CD14-positive monocyte (primary cell): ENCODE data around the gene COQ8A. TPM values are rescaled to one million over a fixed set of nuclear protein-coding genes. Genes with fewer than 3 reads are reported as not detected.

Experiments used
- DNase-seq, 3 donors: peaks; one replicate each; pipeline ENCODE4 v3.0.0-alpha.2; 2011 to 2022
- H2AFZ ChIP-seq: 2 replicates; pipeline ENCODE4 v1.6.0; 2012; ENCODE audit warnings: mild to moderate bottlenecking, low read depth, low read length, inconsistent platforms; ENCODE audit not compliant: insufficient read depth, poor library complexity, severe bottlenecking
- H3K27ac ChIP-seq, 2 donors: 1 replicate in 1 of 2; 2 replicates in 1 of 2; pipeline ENCODE4 v1.5.1; 2012 to 2013; ENCODE audit warnings: low read length in 2 of 2, control low read depth in 1 of 2, inconsistent platforms in 1 of 2, low read depth in 1 of 2, mild to moderate bottlenecking in 1 of 2
- H3K27me3 ChIP-seq, 2 donors: one replicate each; pipeline versions ENCODE4 v1.6.0 to v1.6.1; 2011 to 2013; ENCODE audit warnings: low read length in 2 of 2; ENCODE audit not compliant: control insufficient read depth in 2 of 2, insufficient read depth in 2 of 2
- H3K36me3 ChIP-seq, 2 donors: replicated peaks in 1 of 2; 1 replicate in 1 of 2; 2 replicates in 1 of 2; pipeline versions ENCODE4 v1.5.1 to v1.6.1; 2012 to 2013; ENCODE audit warnings: low read length in 2 of 2, control low read depth in 1 of 2, inconsistent platforms in 1 of 2, mild to moderate bottlenecking in 1 of 2; ENCODE audit not compliant: insufficient read depth in 2 of 2, control insufficient read depth in 1 of 2
- H3K4me1 ChIP-seq, 2 donors: 1 replicate in 1 of 2; 2 replicates in 1 of 2; pipeline versions ENCODE4 v1.5.1 to v1.6.1; 2012 to 2013; ENCODE audit warnings: low read length in 2 of 2, control low read depth in 1 of 2, inconsistent platforms in 1 of 2, mild to moderate bottlenecking in 1 of 2, moderate library complexity in 1 of 2; ENCODE audit not compliant: insufficient read depth in 2 of 2, control insufficient read depth in 1 of 2
- H3K4me2 ChIP-seq: replicated peaks from 2 replicates; pipeline ENCODE3; 2012; ENCODE audit warnings: low read length, moderate library complexity, mild to moderate bottlenecking; ENCODE audit not compliant: poor library complexity, severe bottlenecking; ENCODE audit errors: extremely low read depth
- H3K4me3 ChIP-seq, 3 experiments: fragments of 200-600 bp in 1 of 3; sonication (generic) in 1 of 3; replicated peaks in 1 of 3; 1 replicate in 2 of 3; 2 replicates in 1 of 3; pipeline ENCODE4 v1.5.1; 2011 to 2013; ENCODE audit warnings: low read length in 3 of 3, mild to moderate bottlenecking in 3 of 3, control low read depth in 2 of 3, low read depth in 2 of 3, inconsistent platforms in 1 of 3, moderate library complexity in 1 of 3
- H3K79me2 ChIP-seq: 2 replicates; pipeline ENCODE4 v1.6.0; 2012; ENCODE audit warnings: mild to moderate bottlenecking, control low read depth, inconsistent platforms, low read length, moderate library complexity; ENCODE audit not compliant: insufficient read depth
- H3K9ac ChIP-seq: 2 replicates; pipeline ENCODE4 v1.6.0; 2017; ENCODE audit warnings: low read length, mild to moderate bottlenecking; ENCODE audit not compliant: insufficient read depth, poor library complexity, severe bottlenecking
- H3K9me3 ChIP-seq, 2 donors: replicated peaks in 1 of 2; 1 replicate in 1 of 2; 2 replicates in 1 of 2; pipeline versions ENCODE4 v1.5.1 to v1.6.1; 2012 to 2013; ENCODE audit warnings: low read length in 2 of 2, control low read depth in 1 of 2; ENCODE audit not compliant: control insufficient read depth in 1 of 2, insufficient read depth in 1 of 2
- H4K20me1 ChIP-seq: 2 replicates; pipeline ENCODE4 v1.6.0; 2012; ENCODE audit warnings: mild to moderate bottlenecking, low read length, control low read depth, moderate library complexity; ENCODE audit not compliant: insufficient read depth
- H3K27ac Mint-ChIP-seq, 7 donors: one replicate each; pipeline ENCODE4 v1.8.0; 2020; ENCODE audit warnings: mild to moderate bottlenecking in 7 of 7, mixed read lengths in 7 of 7, moderate library complexity in 6 of 7, inconsistent platforms in 2 of 7
- H3K27me3 Mint-ChIP-seq, 3 donors: one replicate each; pipeline ENCODE4 v1.8.0; 2021 to 2022; ENCODE audit warnings: low read depth in 3 of 3, mild to moderate bottlenecking in 3 of 3, mixed read lengths in 3 of 3, moderate library complexity in 3 of 3, inconsistent platforms in 1 of 3
- H3K36me3 Mint-ChIP-seq, 2 donors: one replicate each; pipeline ENCODE4 v1.8.0; 2020; ENCODE audit warnings: mixed read lengths in 2 of 2, inconsistent platforms in 1 of 2, mild to moderate bottlenecking in 1 of 2
- H3K4me1 Mint-ChIP-seq: one replicate; pipeline ENCODE4 v1.8.0; 2020; ENCODE audit warnings: mild to moderate bottlenecking, mixed read lengths
- H3K4me3 Mint-ChIP-seq, 2 donors: one replicate each; pipeline ENCODE4 v1.8.0; 2020; ENCODE audit warnings: mild to moderate bottlenecking in 2 of 2, mixed read lengths in 2 of 2, moderate library complexity in 1 of 2
- H3K9me3 Mint-ChIP-seq, 7 donors: one replicate each; pipeline ENCODE4 v1.8.0; 2020 to 2022; ENCODE audit warnings: mixed read lengths in 7 of 7, mild to moderate bottlenecking in 6 of 7, moderate library complexity in 6 of 7, inconsistent platforms in 2 of 7
- WGBS: methylation state at CpG from one replicate; pipeline ENCODE4 v1.1.5; 2013; ENCODE audit warnings: missing lambda C conversion rate; ENCODE audit not compliant: insufficient coverage; 5-methylcytosine and 5-hydroxymethylcytosine counted together
- intact Hi-C, 2 donors: fragments of 100-400 bp; cut with micrococcal nuclease; formaldehyde crosslinking; loops; one replicate each; pipeline versions ENCODE4 v1.15.0 to v1.15.1; 2023
- polyA plus RNA-seq, 3 donors: library from polyadenylated mRNA; depleted of rRNA in 1 of 3; unstranded in 2 of 3; stranded (reverse) in 1 of 3; fragments of 300-500 nt in 2 of 3; fragments of >200 nt in 1 of 3; fragmentation: Illumina TruSeq in 2 of 3; gene quantifications; 1 replicate in 2 of 3; 2 replicates in 1 of 3; pipeline ENCODE4 v1.2.3, GENCODE V29; 2012 to 2021
- TF ChIP-seq, protein P1 (sequence below): fragments of 200-600 bp; IDR thresholded peaks from one replicate; pipeline ENCODE4 v1.8.0; 2022; ENCODE audit warnings: antibody characterized with exemption, mild to moderate bottlenecking

Gene COQ8A
- polyA plus RNA-seq, 3 donors: 33.1 to 44.7 (median 38.2) TPM

DNA sequence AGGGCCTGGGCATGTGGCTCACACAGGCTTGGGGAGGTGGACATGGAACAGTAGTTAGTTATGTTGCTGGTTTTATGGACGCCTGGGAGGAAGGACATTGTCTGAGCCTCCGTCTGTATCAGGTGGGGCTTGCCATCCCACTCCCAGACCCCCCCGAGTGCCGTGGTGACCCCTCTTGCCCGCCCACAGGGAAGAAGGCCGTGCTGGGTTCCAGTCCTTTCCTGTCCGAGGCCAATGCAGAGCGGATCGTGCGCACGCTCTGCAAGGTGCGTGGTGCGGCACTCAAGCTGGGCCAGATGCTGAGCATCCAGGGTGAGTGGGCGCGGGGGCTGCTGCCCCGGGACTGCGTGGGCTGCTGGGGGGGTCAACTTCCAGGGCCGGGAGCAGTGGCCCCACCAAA, 41.7 kb downstream of the COQ8A start:
- H3K4me3 ChIP-seq: no peak overlapping the region
- WGBS: 97% methylated on average over 18 of the region's 18 CpGs
- H4K20me1 ChIP-seq: peaks cover 2% of the 10 kb centered on the region
- Mint-ChIP-seq H3K27ac (no peak overlapping the region), H3K4me1 (no peaks in the 10 kb centered on the region), H3K27me3 (no peaks in the 10 kb centered on the region), H3K4me3 (no peak overlapping the region), H3K9me3 (no peaks in the 10 kb centered on the region), H3K36me3 (peaks cover 53 to 78% of the 10 kb centered on the region in 2 donors)
- no peak overlapping the region for H3K4me2 ChIP-seq
- no peaks in the 10 kb centered on the region for H3K9me3 ChIP-seq
- H3K27ac ChIP-seq: no peak overlapping the region
- peaks cover 83 to 91% of the 10 kb centered on the region in 2 donors for H3K36me3 ChIP-seq
- TF ChIP-seq, protein P1, sequence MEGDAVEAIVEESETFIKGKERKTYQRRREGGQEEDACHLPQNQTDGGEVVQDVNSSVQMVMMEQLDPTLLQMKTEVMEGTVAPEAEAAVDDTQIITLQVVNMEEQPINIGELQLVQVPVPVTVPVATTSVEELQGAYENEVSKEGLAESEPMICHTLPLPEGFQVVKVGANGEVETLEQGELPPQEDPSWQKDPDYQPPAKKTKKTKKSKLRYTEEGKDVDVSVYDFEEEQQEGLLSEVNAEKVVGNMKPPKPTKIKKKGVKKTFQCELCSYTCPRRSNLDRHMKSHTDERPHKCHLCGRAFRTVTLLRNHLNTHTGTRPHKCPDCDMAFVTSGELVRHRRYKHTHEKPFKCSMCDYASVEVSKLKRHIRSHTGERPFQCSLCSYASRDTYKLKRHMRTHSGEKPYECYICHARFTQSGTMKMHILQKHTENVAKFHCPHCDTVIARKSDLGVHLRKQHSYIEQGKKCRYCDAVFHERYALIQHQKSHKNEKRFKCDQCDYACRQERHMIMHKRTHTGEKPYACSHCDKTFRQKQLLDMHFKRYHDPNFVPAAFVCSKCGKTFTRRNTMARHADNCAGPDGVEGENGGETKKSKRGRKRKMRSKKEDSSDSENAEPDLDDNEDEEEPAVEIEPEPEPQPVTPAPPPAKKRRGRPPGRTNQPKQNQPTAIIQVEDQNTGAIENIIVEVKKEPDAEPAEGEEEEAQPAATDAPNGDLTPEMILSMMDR: no peak
- H3K27me3 ChIP-seq: no peaks in the 10 kb centered on the region
- H3K4me1 ChIP-seq: no peaks in the 10 kb centered on the region
- H2AFZ ChIP-seq: no peak overlapping the region
- DNase-seq: no peak
- H3K9ac ChIP-seq: no peak overlapping the region
- H3K79me2 ChIP-seq: no peaks in the 10 kb centered on the region
- intact Hi-C loops: no loop called here

GRCh38 chr1:226982451-226983177, 42.5 kb downstream of the COQ8A start:
- Mint-ChIP-seq H3K9me3 (no peaks in the 10 kb centered on the region), H3K27me3 (no peaks in the 10 kb centered on the region), H3K36me3 (peaks cover 55 to 81% of the 10 kb centered on the region in 2 donors), H3K4me3 (no peak overlapping the region), H3K4me1 (no peaks in the 10 kb centered on the region), H3K27ac (peak overlapping the region in 1 of 7 donors; percentile 80)
- H3K9ac ChIP-seq: no peak overlapping the region
- no peak for DNase-seq
- no peaks in the 10 kb centered on the region for H3K4me1 ChIP-seq
- TF ChIP-seq, protein P1: no peak
- peaks cover 80 to 93% of the 10 kb centered on the region in 2 donors for H3K36me3 ChIP-seq
- H3K9me3 ChIP-seq: no peaks in the 10 kb centered on the region
- no peak overlapping the region for H2AFZ ChIP-seq
- 97% methylated on average over 21 of the region's 31 CpGs for WGBS
- no peaks in the 10 kb centered on the region for H3K79me2 ChIP-seq
- intact Hi-C loops: no loop called here
- H4K20me1 ChIP-seq: no peaks in the 10 kb centered on the region
- no peak overlapping the region for H3K4me2 ChIP-seq
- H3K27ac ChIP-seq: no peak overlapping the region
- H3K4me3 ChIP-seq: no peak overlapping the region
- H3K27me3 ChIP-seq: no peaks in the 10 kb centered on the region
